LNCAP (cell line): Measurements from ENCODE around the gene GBX2.

Experiments used
- CTCF ChIP-seq: fragments of 450-650 bp; IDR thresholded peaks from 2 replicates; pipeline ENCODE4 v1.5.1; 2017; ENCODE audit warnings: mild to moderate bottlenecking

Gene GBX2

GRCh38 chr2:236123716-236124115, 44.5 kb downstream of the GBX2 start:
- TF ChIP-seq CTCF, result no peak

GRCh38 chr2:236122236-236122635, 46.0 kb downstream of the GBX2 start:
- TF ChIP-seq CTCF, result no peak

GRCh38 chr2:236121546-236121945, 46.6 kb downstream of the GBX2 start:
- no peak for TF ChIP-seq CTCF

GRCh38 chr2:236120829-236121228, 47.4 kb downstream of the GBX2 start:
- no peak for TF ChIP-seq CTCF

GRCh38 chr2:236120141-236120601, 48.0 kb downstream of the GBX2 start:
- no peak for TF ChIP-seq CTCF

GRCh38 chr2:236119476-236119875, 48.7 kb downstream of the GBX2 start:
- no peak for TF ChIP-seq CTCF

GRCh38 chr2:236119003-236119402, 49.2 kb downstream of the GBX2 start:
- TF ChIP-seq CTCF, result no peak

- no peak for TF ChIP-seq CTCF
Measured at GRCh38 chr2:236117861-236118269, 50.3 kb downstream of the GBX2 start.
